Nephron (organoid): ENCODE measurements around the gene REEP1.

Experiments used
- H3K27ac Mint-ChIP-seq, 3 experiments: 2 replicates each; pipeline ENCODE4 v1.8.0; 2020; ENCODE audit warnings: mixed read lengths in 3 of 3, mild to moderate bottlenecking in 2 of 3, moderate library complexity in 1 of 3
- H3K27me3 Mint-ChIP-seq: 2 replicates; pipeline ENCODE4 v1.8.0; 2021; ENCODE audit warnings: low read depth, mild to moderate bottlenecking, moderate library complexity, mixed read lengths
- H3K36me3 Mint-ChIP-seq: 2 replicates; pipeline ENCODE4 v1.8.0; 2020; ENCODE audit warnings: low read depth, mixed read lengths
- H3K4me1 Mint-ChIP-seq: 2 replicates; pipeline ENCODE4 v1.8.0; 2020; ENCODE audit warnings: mixed read lengths
- H3K4me3 Mint-ChIP-seq, 3 experiments: 2 replicates each; pipeline ENCODE4 v1.8.0; 2020; ENCODE audit warnings: mild to moderate bottlenecking in 3 of 3, mixed read lengths in 3 of 3, moderate library complexity in 2 of 3
- H3K9me3 Mint-ChIP-seq: 2 replicates; pipeline ENCODE4 v1.8.0; 2020; ENCODE audit warnings: mixed read lengths
- TF ChIP-seq, protein P1 (sequence below), 3 experiments: fragments of 200-600 bp; sonication (generic); IDR thresholded peaks; one replicate each; pipeline ENCODE4 v1.5.0; 2021; ENCODE audit warnings: antibody characterized with exemption in 3 of 3; ENCODE audit not compliant: unreplicated experiment in 3 of 3

The REEP1 gene

DNA sequence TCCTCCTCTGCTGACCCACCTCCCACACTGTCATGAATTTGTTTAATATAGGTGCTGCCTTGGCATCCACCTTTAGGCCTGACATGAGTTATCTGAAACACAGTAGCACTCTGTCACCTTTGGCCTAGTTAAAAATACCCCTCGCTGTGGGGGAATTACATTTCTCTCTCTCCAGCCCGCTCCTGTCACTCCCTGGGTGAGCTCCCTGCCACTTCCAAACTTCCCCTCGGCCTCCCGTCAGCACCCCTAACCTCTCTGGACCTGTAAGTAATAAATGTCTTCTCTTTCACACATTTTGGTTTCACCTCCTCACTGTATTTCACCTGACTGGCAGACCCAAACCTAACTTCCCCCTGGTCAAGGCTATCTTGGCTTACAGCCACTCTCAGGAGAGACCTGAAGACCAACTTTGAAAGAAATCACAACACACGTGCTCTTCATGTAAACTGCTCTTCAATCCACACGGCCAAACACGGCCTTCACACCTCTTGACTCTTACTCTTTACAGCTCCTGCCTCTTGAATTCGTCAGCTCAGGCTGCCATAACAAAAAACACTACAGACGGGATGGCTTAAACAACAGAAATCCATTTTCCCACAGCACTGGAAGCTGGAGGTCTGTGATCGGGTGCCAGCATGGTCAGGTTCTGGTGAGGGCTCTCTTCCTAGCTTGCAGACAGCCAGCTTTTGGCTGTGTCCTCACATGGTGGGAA, 28.3 kb downstream of the REEP1 start:
- Mint-ChIP-seq H3K27me3 (peaks cover 9% of the 10 kb centered on the region), H3K27ac (no peak overlapping the region), H3K4me1 (peaks cover 44% of the 10 kb centered on the region), H3K4me3 (no peak overlapping the region), H3K36me3 (no peaks in the 10 kb centered on the region), H3K9me3 (no peaks in the 10 kb centered on the region)
- TF ChIP-seq, protein P1, sequence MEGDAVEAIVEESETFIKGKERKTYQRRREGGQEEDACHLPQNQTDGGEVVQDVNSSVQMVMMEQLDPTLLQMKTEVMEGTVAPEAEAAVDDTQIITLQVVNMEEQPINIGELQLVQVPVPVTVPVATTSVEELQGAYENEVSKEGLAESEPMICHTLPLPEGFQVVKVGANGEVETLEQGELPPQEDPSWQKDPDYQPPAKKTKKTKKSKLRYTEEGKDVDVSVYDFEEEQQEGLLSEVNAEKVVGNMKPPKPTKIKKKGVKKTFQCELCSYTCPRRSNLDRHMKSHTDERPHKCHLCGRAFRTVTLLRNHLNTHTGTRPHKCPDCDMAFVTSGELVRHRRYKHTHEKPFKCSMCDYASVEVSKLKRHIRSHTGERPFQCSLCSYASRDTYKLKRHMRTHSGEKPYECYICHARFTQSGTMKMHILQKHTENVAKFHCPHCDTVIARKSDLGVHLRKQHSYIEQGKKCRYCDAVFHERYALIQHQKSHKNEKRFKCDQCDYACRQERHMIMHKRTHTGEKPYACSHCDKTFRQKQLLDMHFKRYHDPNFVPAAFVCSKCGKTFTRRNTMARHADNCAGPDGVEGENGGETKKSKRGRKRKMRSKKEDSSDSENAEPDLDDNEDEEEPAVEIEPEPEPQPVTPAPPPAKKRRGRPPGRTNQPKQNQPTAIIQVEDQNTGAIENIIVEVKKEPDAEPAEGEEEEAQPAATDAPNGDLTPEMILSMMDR (IDR thresholded peaks at IDR 0.05; ENCODE audit: unreplicated experiment in 3 of 3), result no peak

DNA sequence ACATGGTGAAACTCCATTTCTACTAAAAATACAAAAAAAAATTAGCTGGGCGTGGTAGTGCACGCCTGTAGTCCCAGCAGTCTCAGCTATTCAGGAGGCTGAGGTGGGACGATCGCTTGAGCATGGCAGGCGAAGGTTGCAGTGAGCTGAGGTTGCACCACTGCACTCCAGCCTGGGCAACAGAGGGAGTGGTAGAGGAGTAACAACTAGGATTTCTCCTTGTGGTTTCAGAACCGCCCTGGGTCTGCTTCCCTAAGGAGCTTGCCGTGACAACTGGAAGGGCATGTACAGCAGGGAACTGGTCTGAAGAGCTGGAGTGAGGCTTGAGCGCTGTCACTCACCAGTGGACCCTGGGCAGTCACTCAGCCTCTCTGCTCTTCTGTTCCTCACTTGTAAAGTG, 29.1 kb downstream of the REEP1 start:
- Mint-ChIP-seq H3K9me3 (no peaks in the 10 kb centered on the region), H3K4me1 (peaks cover 51% of the 10 kb centered on the region), H3K4me3 (no peak overlapping the region), H3K27ac (no peak overlapping the region), H3K36me3 (no peaks in the 10 kb centered on the region), H3K27me3 (peaks cover 9% of the 10 kb centered on the region)
- TF ChIP-seq, protein P1 (IDR thresholded peaks at IDR 0.05; ENCODE audit: unreplicated experiment in 3 of 3), result no peak

GRCh38 chr2:86307431-86307830, 30.0 kb downstream of the REEP1 start:
- peaks cover 9% of the 10 kb centered on the region for H3K27me3 Mint-ChIP-seq
- no peaks in the 10 kb centered on the region for H3K36me3 Mint-ChIP-seq
- H3K9me3 Mint-ChIP-seq, result no peaks in the 10 kb centered on the region
- peaks cover 56% of the 10 kb centered on the region for H3K4me1 Mint-ChIP-seq
- H3K27ac Mint-ChIP-seq, result no peak overlapping the region
- TF ChIP-seq, protein P1 (IDR thresholded peaks at IDR 0.05; ENCODE audit: unreplicated experiment in 3 of 3), result no peak
- no peak overlapping the region for H3K4me3 Mint-ChIP-seq

- no peaks in the 10 kb centered on the region for H3K36me3 Mint-ChIP-seq
- H3K4me3 Mint-ChIP-seq, result peak overlapping the region; percentile 34 to 36 (median 35)
- TF ChIP-seq, protein P1 (IDR thresholded peaks at IDR 0.05; ENCODE audit: unreplicated experiment in 3 of 3), result no peak
- peaks cover 72% of the 10 kb centered on the region for H3K4me1 Mint-ChIP-seq
- peak overlapping the region; percentile 78 to 88 (median 85) for H3K27ac Mint-ChIP-seq
- peaks cover 9% of the 10 kb centered on the region for H3K27me3 Mint-ChIP-seq
- H3K9me3 Mint-ChIP-seq, result no peaks in the 10 kb centered on the region
Measured at GRCh38 chr2:86305915-86306254, 31.5 kb downstream of the REEP1 start.

GRCh38 chr2:86305195-86305914, 32.1 kb downstream of the REEP1 start:
- Mint-ChIP-seq H3K4me1 (peaks cover 77% of the 10 kb centered on the region), H3K27me3 (peaks cover 9% of the 10 kb centered on the region), H3K9me3 (no peaks in the 10 kb centered on the region), H3K27ac (peak overlapping the region; percentile 78 to 88 (median 85)), H3K36me3 (no peaks in the 10 kb centered on the region), H3K4me3 (peak overlapping the region; percentile 36 to 46 (median 41))
- TF ChIP-seq, protein P1 (IDR thresholded peaks at IDR 0.05; ENCODE audit: unreplicated experiment in 3 of 3), result no peak
